GM18499 (cell line): ENCODE data around the gene KCNA3.
"Not testable (repeated sequence)": the region's sequence is repeated elsewhere in the genome, so short reads cannot be mapped to it uniquely, and the experiment has no call there.

Experiments used
- ATAC-seq: cut with Tn5 transposase; IDR thresholded peaks from one replicate; pipeline ENCODE4 v1.9.1; 2021; ENCODE audit warnings: moderate number of reproducible peaks; ENCODE audit not compliant: insufficient read depth, unreplicated experiment

KCNA3 gene

DNA sequence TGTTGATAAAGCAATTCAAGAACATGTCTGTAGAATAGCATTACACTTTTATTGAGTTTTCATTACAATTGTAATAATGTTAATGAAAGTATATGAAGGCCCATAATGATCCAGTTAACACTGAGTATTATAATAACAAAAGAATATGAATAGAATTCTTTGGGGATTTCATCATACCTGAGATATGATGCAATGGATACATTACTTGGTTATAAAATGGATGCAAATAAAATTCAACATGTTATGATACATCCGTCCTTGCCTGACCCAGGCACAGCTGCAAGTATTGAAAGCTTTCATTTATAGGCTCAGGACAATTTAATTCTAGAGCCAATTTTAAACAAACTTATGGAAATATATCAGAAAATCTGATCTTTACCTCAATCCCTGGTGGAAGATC is 8.2 kb upstream of the KCNA3 start:
- ATAC-seq = no peak

- ATAC-seq = no peak
Measured at GRCh38 chr1:110680036-110680735, 5.4 kb upstream of the KCNA3 start.

DNA sequence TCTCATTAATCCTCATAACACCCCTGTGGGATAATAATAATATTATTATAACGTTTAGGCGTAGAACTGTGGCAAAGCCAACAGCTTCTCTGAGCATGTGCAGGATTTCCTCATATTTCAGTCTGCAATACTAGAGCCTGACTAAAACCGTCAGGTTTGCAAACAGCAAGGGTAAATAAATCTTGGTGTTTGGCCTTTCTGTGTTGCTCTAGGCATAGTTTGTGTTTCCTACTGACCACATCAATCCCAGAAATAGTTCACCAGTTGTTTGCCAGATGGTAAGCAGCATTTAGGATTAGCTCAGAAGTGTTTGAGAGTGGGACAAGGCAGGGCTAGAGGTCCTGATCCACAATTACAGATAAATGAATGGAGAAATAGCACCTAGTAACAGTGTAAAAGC is 2.8 kb upstream of the KCNA3 start:
- ATAC-seq = no peak

DNA sequence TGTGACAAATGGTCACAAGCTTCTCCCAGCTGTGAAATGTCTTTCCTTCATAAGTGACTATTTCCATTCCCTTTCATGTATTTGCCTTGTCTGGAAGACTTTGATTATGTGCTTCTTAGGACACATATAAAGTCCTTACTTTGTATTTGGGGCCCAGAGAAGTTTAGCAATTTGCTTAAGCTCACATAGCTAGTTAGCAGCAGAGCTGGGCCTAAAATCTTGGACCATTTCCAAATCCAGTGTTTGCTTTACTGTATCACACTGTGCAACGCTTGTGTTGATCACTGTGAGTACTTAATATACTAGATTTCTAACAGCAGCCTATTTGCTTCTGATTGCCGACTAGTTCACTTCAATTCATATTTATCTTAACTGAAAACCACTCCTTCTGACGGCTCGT is 2.2 kb upstream of the KCNA3 start:
- ATAC-seq = no peak

DNA sequence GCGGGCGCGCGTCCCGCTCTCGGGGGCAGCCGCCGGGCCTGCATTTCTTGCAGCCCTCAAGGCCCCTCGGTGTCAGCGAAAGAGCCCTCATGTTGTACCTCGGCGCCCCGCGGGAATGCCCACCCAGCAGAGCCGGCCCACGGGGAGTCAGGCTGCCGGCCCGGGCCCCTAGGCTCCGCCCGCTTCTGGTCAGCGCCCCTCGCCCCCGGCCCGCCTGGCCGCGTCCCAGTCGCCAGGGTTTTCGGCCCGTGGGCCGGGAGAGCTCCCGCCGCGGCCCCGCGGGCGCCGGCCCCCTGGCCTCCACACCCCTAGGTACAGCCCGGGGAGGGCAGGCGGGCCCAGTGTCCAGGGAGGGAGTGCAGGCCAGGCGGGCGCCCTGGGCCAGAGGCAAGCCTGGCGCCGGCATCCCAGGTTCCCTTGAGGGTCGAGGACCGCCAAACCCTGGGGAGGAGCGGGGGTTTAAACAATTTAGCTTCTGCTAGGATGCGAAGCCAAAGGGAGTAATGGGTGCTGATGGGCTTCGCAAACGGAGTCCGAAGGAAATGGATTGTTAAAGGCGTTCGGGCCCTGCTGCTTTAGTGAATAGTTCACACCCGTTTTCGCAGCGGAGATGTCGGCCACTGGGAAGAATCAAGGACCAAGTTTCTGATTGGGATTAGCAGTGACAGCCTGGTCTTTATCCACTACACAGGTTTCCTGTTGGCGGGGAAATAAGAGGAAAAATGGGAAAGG is 486 bp upstream of the KCNA3 start:
- ATAC-seq = no peak

GRCh38 chr1:110673805-110674336 is 869 bp downstream of the KCNA3 start:
- no peak for ATAC-seq

GRCh38 chr1:110673197-110673701 is 1.5 kb downstream of the KCNA3 start:
- no peak for ATAC-seq

- no peak for ATAC-seq
Measured at GRCh38 chr1:110672753-110673108, 2.0 kb downstream of the KCNA3 start.

DNA sequence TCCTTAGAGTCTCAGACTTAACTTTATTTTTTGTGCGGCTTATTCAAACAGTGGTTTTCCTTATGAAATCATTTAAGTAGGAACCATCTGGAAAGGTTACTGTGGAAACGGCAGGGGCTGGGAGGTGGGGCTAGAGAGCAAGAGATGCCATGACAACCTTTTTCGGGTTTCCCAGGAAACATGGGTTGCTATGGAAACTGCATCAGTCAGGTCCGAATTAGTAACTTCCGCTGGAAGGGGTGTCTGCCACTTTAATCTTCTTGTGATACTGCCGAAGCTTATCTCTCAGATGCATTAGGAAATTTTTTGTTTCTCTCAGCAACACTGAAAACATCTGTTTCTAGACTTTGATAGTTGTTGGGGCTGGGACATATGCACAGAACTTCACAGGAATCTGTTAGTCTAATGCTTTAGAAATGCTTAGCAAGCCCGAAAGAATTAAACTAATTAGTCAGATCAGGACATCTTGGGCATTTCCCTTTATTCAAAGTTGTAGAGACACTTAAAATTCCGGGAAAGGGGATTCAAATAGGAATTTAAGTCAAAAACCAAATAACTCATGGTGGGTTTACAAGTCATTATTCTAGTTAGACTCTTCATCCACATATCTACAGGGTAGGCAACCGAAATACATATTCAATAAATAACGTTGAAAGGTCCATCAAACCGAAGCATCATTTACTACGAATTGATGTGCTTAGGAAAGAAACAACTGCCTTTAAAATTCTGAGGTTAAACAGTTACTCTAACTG is 2.6 kb downstream of the KCNA3 start:
- ATAC-seq = no peak

DNA sequence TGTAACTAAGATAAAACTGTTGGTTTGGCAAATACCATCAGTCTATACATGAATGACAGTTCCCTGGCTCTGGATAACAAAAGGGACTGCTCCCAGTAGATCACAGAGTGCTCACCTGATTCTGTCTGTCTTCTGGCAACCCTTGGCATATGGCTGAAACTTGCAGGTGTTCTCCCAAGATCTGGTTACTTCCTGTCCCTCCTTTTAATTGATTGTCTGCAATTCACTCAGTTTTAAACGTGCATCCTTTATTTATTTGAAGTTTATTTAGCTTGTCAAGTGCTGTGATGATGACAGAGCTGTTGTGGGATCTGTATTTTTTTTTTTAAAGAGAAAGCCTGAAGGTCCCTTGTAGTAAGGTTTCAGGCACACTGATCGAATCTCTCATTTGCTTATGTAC is 3.4 kb downstream of the KCNA3 start:
- no peak for ATAC-seq

- no peak for ATAC-seq
Measured at GRCh38 chr1:110668549-110668948, 6.2 kb downstream of the KCNA3 start.

- ATAC-seq = no peak
Measured at GRCh38 chr1:110667776-110668175, 7.0 kb downstream of the KCNA3 start.

DNA sequence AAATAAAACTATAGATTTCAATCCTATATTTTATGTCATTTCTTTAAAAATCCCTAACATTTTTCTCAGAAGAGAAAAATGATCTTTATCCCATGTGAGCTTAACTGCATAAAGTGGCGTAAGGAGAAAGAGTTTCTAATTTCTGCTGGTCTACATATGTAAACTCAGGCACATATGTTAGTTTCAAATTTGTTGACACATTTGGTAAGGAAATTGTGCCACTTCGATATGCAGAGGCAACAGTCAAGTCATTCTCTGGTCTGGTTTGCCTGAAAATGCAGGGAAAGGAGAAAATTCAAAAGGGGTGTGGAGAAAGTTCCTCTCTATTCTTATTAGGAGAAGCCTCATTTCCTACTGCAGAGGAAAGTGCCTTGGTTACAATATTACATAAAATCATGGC is 11.5 kb downstream of the KCNA3 start:
- ATAC-seq = no peak

- ATAC-seq = not testable (repeated sequence)
Measured at GRCh38 chr1:110659559-110659958, 15.2 kb downstream of the KCNA3 start.

DNA sequence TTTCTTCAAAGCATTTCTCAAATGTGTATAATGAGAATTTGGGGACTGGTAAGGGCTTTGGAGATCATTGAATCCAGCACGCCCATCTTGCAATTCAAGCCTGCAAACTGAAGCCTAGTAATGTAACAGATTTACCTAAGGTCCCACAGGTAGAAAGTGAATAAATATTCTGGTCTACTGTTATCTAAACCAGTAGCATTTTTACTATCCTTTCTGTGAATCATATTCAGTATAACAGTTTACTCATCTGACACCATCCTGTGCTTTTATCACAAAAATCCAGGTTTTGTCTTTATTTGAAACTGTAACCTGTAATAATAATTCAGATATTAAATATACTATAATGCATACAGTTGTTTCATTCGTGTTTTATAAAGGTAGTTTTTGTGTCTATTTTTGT is 17.4 kb downstream of the KCNA3 start:
- no peak for ATAC-seq

DNA sequence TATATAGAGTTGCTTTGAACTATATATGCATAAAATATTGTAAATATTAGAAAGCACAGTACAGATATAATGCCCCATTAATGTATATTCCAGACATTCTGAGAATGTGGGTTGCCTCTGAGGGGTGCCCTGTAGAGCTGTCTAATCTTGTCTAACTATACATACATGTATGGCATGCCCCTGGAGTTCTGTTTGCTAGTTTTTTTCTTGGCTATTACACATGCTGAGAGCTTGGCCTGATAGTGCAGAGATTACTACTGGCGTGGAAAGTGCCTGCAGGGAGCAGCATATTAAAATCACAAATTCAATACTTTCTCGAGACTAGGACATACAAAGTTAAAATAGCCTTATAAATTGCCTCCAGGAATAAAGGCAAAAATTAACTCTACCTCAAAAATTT is 24.1 kb downstream of the KCNA3 start:
- ATAC-seq = no peak

- ATAC-seq = no peak
Measured at GRCh38 chr1:110648417-110648816, 26.3 kb downstream of the KCNA3 start.

- ATAC-seq = no peak
Measured at GRCh38 chr1:110647254-110647891, 27.4 kb downstream of the KCNA3 start.

GRCh38 chr1:110645821-110646735 is 28.7 kb downstream of the KCNA3 start:
- ATAC-seq = no peak
